ENCODE data around the gene SLC17A2.

DNA sequence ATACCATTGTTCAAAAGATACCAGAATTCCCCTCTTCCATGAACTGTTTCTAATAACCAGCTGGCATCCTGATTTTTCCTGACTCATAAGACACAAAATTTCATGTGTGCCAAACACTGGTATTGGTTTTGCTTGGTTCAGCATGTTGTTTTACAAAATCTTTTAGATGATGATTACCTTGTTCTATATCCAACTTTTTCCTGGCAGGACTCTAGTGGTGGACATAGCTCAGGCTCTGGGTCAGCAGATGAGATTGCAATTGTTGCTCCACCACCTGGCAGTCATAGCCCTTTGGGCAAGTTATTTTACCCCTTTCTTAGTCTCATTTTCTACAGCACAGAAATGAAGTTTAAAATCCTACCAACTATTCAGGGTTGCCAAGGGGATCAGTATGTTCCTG lies 38.3 kb upstream of the SLC17A2 start:
- TF ChIP-seq POLR2A (IDR thresholded peaks at IDR 0.05) (no peak), POLR2AphosphoS5 (IDR thresholded peaks at IDR 0.05) (no peak), EP300 (IDR thresholded peaks at IDR 0.05; ENCODE audit: low read depth) (no peak)
- TF ChIP-seq, protein P1, sequence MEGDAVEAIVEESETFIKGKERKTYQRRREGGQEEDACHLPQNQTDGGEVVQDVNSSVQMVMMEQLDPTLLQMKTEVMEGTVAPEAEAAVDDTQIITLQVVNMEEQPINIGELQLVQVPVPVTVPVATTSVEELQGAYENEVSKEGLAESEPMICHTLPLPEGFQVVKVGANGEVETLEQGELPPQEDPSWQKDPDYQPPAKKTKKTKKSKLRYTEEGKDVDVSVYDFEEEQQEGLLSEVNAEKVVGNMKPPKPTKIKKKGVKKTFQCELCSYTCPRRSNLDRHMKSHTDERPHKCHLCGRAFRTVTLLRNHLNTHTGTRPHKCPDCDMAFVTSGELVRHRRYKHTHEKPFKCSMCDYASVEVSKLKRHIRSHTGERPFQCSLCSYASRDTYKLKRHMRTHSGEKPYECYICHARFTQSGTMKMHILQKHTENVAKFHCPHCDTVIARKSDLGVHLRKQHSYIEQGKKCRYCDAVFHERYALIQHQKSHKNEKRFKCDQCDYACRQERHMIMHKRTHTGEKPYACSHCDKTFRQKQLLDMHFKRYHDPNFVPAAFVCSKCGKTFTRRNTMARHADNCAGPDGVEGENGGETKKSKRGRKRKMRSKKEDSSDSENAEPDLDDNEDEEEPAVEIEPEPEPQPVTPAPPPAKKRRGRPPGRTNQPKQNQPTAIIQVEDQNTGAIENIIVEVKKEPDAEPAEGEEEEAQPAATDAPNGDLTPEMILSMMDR (IDR thresholded peaks at IDR 0.05), result no peak
